ENCODE results near the gene ALG9.

Gene ALG9

GRCh38 chr11:111882202-111882601 is 10.8 kb upstream of the ALG9 start:
- no peak for DNase-seq (ENCODE audit: low read depth)

- no peak for DNase-seq (ENCODE audit: low read depth)
These were observed 8.2 kb upstream of the ALG9 start for GRCh38 chr11:111879637-111879960.

- peak; percentile 87 for DNase-seq (ENCODE audit: low read depth)
These were observed 7.7 kb upstream of the ALG9 start, which contains the start of the genes CFAP68 and FDXACB1 for GRCh38 chr11:111878849-111879636. TSS of gene CFAP68 (plus strand) at chr11:111879541. CDS start at chr11:111879561, 20 bp downstream. TSS of gene FDXACB1 (minus strand) at chr11:111879165. CDS start at chr11:111879132, 33 bp downstream.

GRCh38 chr11:111878385-111878848 is 7.0 kb upstream of the ALG9 start:
- no peak for DNase-seq (ENCODE audit: low read depth)

- no peak for DNase-seq (ENCODE audit: low read depth)
These were observed 346 bp upstream of the ALG9 start for GRCh38 chr11:111871693-111872161.

GRCh38 chr11:111870522-111870885 is 877 bp downstream of the ALG9 start:
- no peak for DNase-seq (ENCODE audit: low read depth)

GRCh38 chr11:111870113-111870512 is 1.3 kb downstream of the ALG9 start:
- no peak for DNase-seq (ENCODE audit: low read depth)

GRCh38 chr11:111860257-111860656 is 11.1 kb downstream of the ALG9 start:
- no peak for DNase-seq (ENCODE audit: low read depth)

- DNase-seq (ENCODE audit: low read depth) = no peak
These were observed 15.9 kb downstream of the ALG9 start for GRCh38 chr11:111855506-111855905.

GRCh38 chr11:111852103-111852502 is 19.3 kb downstream of the ALG9 start:
- no peak for DNase-seq (ENCODE audit: low read depth)

GRCh38 chr11:111851636-111852035 is 19.7 kb downstream of the ALG9 start:
- no peak for DNase-seq (ENCODE audit: low read depth)

- DNase-seq (ENCODE audit: low read depth) = no peak
These were observed 20.3 kb downstream of the ALG9 start for GRCh38 chr11:111851067-111851466.

GRCh38 chr11:111849631-111850030 is 21.8 kb downstream of the ALG9 start:
- DNase-seq (ENCODE audit: low read depth) = no peak

GRCh38 chr11:111846636-111847035 is 24.7 kb downstream of the ALG9 start:
- DNase-seq (ENCODE audit: low read depth) = peak; percentile 44

- DNase-seq (ENCODE audit: low read depth) = peak; percentile 65
These were observed 25.3 kb downstream of the ALG9 start for GRCh38 chr11:111846063-111846462.

- no peak for DNase-seq (ENCODE audit: low read depth)
These were observed 25.9 kb downstream of the ALG9 start for GRCh38 chr11:111845276-111846028.

- no peak for DNase-seq (ENCODE audit: low read depth)
These were observed 27.7 kb downstream of the ALG9 start for GRCh38 chr11:111843661-111844060.

- DNase-seq (ENCODE audit: low read depth) = peak; percentile 93
These were observed 29.9 kb downstream of the ALG9 start for GRCh38 chr11:111841370-111842053.

GRCh38 chr11:111840143-111840542 is 31.2 kb downstream of the ALG9 start:
- no peak for DNase-seq (ENCODE audit: low read depth)

GRCh38 chr11:111838054-111838453 is 33.3 kb downstream of the ALG9 start:
- no peak for DNase-seq (ENCODE audit: low read depth)

- DNase-seq (ENCODE audit: low read depth) = no peak
These were observed 34.0 kb downstream of the ALG9 start for GRCh38 chr11:111837366-111837891.

- DNase-seq (ENCODE audit: low read depth) = no peak
These were observed 34.7 kb downstream of the ALG9 start for GRCh38 chr11:111836721-111837120.
